ENCODE results near the gene CRIM1.

CRIM1 gene

DNA sequence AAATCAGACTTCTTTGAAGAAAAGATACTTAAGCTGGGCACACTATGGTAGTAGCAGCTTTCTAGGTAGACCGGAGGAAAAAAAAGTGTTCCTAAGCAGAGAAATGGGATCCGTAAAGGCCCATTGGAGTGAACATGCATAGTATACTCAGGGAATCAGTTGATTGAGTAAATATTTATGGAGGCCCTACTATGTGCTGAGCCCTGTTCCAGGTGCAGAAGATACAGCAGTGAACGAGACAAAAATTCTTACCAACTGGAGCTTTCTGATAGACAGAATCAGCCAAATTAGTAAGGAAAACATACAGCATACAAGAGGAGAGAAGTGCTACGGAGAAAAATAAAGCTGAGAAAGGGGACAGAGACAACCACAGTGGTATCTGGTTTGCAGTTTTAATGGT is 28.1 kb downstream of the CRIM1 start:
- in situ Hi-C loops (cut with HindIII; ENCODE audit: low sequenced_read_pairs), result no loop called here
- DNase-seq (ENCODE audit: low read depth), result no peak
- TF ChIP-seq, protein P1, sequence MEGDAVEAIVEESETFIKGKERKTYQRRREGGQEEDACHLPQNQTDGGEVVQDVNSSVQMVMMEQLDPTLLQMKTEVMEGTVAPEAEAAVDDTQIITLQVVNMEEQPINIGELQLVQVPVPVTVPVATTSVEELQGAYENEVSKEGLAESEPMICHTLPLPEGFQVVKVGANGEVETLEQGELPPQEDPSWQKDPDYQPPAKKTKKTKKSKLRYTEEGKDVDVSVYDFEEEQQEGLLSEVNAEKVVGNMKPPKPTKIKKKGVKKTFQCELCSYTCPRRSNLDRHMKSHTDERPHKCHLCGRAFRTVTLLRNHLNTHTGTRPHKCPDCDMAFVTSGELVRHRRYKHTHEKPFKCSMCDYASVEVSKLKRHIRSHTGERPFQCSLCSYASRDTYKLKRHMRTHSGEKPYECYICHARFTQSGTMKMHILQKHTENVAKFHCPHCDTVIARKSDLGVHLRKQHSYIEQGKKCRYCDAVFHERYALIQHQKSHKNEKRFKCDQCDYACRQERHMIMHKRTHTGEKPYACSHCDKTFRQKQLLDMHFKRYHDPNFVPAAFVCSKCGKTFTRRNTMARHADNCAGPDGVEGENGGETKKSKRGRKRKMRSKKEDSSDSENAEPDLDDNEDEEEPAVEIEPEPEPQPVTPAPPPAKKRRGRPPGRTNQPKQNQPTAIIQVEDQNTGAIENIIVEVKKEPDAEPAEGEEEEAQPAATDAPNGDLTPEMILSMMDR (IDR thresholded peaks at IDR 0.05; ENCODE audit: low read depth, low read length, missing control alignments), result no peak

DNA sequence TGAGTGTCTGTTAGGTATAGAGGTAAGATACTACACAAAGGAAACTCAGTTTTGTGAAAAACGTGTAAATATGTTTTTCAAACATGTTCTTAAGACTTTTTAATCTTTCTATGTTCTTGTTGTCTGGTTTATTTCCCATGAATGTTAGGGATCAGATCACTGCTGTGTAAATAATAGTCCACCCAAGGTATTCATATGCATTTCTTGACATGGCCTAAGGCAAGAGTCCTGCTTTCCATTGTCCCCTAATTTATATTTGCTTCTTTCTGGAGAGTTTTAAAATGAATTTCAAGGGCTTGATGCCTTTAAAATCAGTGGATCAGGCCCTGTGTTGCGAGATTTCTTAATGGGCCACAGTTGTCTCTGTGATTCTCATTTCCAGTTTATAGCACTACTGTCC is 28.9 kb downstream of the CRIM1 start:
- H3K4me3 ChIP-seq (ENCODE audit: low read depth, low read length), result no peak overlapping the region
- in situ Hi-C loops (cut with HindIII; ENCODE audit: low sequenced_read_pairs), result no loop called here
- DNase-seq (ENCODE audit: low read depth), result no peak
- TF ChIP-seq, protein P1 (IDR thresholded peaks at IDR 0.05; ENCODE audit: low read depth, low read length, missing control alignments), result no peak

More for the DNA sequence above, 28.1 kb downstream of the CRIM1 start:
- H3K4me3 ChIP-seq (ENCODE audit: low read depth, low read length), result no peak overlapping the region

DNA sequence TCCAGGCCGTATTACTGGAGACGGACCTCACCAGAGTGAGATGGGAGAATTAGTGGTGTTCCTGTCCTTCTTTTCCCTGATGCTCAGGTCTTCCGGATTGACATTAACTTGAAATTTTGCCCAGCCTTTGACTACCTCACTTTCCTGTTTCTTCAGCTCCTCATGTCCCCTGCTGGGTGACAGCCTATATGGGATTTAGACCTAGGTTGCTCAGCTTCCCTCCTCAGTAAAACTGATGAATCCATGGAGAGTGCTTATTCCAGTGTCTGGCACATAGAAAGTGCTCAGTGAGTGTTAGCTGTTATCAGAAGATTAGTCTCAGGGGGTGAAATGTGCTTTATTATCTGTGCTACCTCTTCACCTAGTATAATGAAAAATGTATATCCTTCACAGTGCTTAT is 30.0 kb downstream of the CRIM1 start:
- no peak for DNase-seq (ENCODE audit: low read depth)
- in situ Hi-C loops (cut with HindIII; ENCODE audit: low sequenced_read_pairs), result no loop called here
- TF ChIP-seq, protein P1 (IDR thresholded peaks at IDR 0.05; ENCODE audit: low read depth, low read length, missing control alignments), result no peak
- no peak overlapping the region for H3K4me3 ChIP-seq (ENCODE audit: low read depth, low read length)

- TF ChIP-seq, protein P1 (IDR thresholded peaks at IDR 0.05; ENCODE audit: low read depth, low read length, missing control alignments), result no peak
- H3K4me3 ChIP-seq (ENCODE audit: low read depth, low read length), result no peak overlapping the region
- in situ Hi-C loops (cut with HindIII; ENCODE audit: low sequenced_read_pairs), result no loop called here
- DNase-seq (ENCODE audit: low read depth), result no peak
Measured at GRCh38 chr2:36387258-36387916, 31.8 kb downstream of the CRIM1 start.

DNA sequence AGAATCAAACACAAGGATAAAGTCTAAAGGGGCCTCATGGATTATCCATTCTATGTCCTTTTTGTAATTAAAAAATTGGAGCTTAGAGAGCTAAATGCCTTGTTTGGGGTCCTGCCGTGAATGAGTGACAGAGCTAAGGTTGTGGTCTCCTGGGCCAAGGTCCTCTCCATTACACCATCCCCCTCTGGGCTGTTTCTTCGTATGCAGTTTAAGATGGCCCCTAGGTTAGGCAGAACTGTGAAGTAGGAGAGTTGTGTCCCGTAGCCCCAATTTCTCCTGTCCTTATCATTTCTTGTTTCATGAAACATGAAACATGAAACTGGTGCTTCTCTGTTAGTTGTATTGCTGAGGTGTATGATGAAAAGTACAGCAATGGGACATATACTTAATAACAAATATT is 32.9 kb downstream of the CRIM1 start:
- TF ChIP-seq, protein P1 (IDR thresholded peaks at IDR 0.05; ENCODE audit: low read depth, low read length, missing control alignments), result no peak
- DNase-seq (ENCODE audit: low read depth), result no peak
- H3K4me3 ChIP-seq (ENCODE audit: low read depth, low read length), result no peak overlapping the region
- in situ Hi-C loops (cut with HindIII; ENCODE audit: low sequenced_read_pairs), result no loop called here

DNA sequence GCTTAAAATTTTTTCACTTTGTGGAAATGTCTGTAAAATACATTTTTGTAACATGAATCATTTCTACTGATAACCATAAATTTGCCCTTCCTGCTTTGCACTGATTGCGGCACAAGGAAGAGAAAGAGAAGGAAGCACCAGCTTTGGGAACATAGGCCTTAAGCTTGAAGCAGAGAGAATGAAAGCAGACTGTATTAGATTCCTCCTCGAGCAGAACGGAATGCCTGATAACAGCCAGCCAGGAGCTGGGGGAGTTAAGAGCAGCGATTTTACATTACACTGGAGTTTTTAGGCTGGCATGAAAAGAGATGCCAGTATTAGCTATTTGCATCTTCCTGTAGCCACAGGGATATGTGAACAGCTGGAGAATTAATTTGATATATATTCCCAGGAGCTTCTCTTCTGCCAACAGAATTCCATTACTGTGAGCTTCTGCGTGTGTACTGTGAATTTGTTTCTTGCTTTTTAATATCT is 33.5 kb downstream of the CRIM1 start:
- TF ChIP-seq, protein P1 (IDR thresholded peaks at IDR 0.05; ENCODE audit: low read depth, low read length, missing control alignments), result no peak
- no peak overlapping the region for H3K4me3 ChIP-seq (ENCODE audit: low read depth, low read length)
- DNase-seq (ENCODE audit: low read depth), result no peak
- in situ Hi-C loops (cut with HindIII; ENCODE audit: low sequenced_read_pairs), result no loop called here
